GM18519 (cell line): ENCODE data around the gene HPSE2.
"Not testable (repeated sequence)": the region's sequence is repeated elsewhere in the genome, so short reads cannot be mapped to it uniquely, and the experiment has no call there.

ENCODE experiments used
- ATAC-seq: cut with Tn5 transposase; IDR thresholded peaks from one replicate; pipeline ENCODE4 v1.9.1; 2021; ENCODE audit warnings: mild to moderate bottlenecking, moderate library complexity; ENCODE audit not compliant: unreplicated experiment, low FRiP score

The HPSE2 gene

DNA sequence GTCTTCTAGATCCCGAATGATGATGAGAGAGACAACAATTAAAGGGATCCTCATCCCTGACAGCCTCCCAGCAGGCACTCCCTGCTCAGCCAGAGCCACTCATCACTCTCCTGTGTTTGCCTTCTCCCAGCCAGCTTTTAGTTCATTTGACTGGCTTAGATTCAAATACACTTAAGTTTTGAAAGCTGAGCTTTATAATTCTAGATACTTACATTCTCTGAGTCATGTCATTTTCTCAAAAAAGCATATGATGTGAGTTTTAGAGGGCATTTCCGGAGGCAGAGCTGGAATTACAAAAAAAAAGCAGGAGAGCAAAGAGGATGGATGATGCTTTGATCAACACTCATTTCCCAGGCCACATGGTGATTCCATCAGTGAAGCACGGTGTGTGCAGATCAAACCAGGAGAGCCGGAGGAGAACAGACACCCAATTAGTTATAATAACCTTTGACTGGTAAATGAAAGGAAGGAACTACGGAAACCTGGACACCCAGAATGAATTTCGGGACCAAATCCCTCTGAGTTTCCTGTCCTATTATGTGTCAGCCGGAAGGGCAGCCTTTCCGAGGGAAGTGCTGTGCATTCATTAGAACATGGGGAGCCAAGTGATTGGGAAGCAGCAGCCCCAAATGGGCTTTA lies 707.4 kb downstream of the HPSE2 start:
- ATAC-seq = no peak

DNA sequence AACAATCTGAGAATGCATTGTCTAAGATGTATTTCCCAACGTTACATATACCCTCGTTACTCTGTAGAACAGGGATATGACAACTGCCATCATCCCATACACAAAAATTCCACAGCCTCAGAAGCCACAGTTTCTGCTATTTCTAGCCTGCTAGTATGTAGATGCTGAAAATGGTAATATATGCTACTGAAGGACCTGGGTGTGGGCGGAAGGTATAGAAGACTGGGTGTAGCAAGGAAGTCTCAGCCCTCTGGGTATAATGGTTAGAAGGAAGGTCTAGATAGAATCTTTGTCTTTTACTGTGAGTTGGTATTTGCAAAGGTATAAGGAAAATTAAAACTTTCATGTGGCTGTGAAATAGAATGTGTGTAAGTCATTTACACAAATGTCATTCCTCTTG lies 709.7 kb downstream of the HPSE2 start:
- no peak for ATAC-seq

DNA sequence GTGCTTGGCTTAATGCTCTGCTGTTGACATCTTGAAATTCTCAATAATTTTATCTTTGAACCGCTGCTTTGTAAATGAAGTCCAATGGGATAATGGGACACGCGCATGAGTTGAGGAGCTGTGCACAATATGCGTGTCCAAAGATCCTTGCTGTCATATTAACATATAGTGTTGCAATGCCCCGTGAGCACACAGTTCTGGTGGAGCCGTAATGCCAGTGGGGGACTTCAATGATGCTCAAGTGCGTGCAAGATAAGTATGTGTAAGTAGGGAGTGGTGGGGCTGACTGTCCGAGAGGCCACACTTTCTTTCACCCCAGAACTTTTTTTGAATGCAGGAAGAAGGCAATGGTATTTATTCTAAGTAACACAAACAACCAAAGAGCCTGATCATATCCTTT lies 711.5 kb downstream of the HPSE2 start:
- no peak for ATAC-seq

DNA sequence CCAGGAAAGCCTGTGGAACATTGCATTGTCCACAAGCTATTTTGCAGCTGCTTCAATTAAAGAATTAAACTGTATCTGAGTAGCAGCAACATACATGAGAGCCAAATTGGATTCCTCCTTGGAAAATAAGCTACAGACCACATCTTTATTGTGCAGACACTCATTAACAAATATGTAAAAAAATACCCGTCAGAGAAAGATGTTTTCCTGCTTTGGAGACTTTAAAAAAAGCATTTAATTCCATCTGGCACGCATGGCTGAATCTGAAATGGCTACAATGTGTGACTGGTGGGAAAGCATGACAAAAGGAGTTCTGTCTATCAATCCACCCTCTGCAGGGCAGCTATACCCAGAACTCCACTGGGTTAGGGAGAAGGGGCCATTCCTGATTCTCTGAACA lies 715.8 kb downstream of the HPSE2 start:
- ATAC-seq = no peak

DNA sequence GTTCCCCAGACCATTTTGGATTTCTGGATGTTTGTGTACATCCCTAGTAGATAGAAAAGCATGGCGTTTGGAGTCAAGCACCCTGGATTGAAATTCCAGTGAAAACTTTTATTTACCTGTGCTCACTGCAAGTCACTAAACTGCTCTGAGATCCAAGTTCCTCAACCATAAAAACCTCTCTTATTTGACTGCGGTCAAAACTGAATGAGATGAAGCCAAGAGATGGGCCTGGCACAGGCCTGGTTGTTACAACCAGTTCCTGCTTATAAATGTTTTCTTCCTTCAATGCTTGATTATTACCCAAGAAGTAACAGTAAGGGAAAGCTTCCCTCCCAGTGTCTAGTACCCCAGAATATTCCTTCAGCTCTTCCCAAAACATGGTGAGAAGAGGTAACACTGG lies 718.0 kb downstream of the HPSE2 start:
- ATAC-seq = no peak

DNA sequence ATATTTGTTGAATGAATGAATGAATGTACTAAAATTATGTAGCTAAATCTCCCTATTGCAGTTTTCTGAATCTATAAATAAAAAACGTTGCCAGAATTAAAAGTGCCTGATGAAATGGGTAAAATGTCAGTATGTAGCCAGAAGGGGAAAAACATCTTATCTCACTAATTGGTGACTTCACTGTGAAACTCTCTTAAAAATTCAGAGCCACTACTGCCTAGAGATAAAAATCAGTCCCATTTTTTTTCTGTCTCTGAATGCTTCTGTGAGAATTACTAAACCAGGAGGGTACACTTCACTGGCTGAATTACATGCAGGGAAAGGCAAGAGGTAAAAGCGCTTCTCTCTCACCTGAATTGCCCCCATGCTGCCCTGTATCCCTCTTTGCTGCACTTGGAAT lies 719.3 kb downstream of the HPSE2 start:
- ATAC-seq = no peak

DNA sequence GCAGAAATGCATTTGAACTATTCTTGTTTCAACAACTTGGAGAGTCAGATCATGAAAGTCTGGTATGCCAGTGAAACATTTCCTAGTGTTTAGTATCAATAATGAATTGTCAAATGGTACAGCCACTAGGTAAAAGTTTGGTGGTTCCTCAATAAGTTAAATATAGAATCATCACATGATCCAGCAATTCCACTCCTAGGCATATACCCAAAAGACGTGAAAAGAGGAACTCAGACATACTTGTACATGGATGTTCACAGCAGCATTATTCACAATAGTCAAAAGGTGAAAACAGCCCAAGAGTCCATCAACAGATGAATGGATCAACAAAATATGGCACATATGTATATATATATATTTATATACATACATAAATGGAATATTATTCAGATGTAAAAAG lies 721.9 kb downstream of the HPSE2 start:
- ATAC-seq = no peak

DNA sequence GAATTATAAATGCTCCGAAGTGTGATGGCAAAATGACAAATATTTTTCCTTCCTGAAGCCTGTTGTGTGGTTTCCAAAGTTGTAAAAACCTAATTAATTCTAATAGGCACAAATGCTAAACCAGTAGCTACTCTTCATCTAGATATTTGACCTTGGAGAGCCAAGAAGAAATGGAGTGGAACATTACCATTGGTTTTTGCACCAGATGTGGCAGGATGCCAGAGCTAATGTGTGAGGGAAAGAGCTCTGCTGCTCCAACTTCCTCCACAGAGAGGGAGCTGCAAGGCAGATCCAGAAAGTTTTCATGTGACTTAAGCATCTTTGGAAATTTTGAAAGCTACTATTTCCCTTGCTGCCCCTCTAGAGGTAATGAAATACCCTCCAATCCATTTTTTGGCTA lies 723.8 kb downstream of the HPSE2 start:
- ATAC-seq = no peak

DNA sequence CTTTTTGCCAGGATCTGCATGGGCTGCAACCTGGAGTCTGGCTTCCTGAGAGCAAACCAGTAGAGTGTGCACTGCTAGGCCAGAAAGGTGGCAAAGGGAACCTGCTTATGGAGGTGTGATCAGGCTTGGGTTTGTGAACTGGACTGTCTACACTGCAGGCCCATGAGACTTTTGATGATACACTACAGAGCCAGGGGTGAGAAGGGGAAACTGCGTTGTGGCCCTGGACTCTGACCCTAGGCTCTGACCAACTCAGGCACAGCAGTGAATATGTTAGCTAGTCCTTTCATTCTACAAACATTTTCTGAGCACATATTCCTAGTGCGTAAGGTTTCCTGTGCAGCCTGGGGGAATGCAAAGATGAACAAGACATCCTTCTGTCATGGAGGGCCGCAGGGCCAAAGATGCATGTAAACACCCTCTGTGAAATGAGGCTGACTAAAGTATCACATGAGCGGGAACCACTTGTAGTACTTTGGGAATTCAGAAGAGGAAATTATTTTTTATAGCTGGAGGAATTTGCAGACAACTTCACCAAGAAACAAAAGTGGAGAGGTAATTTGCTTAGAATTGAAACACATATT lies 725.1 kb downstream of the HPSE2 start:
- no peak for ATAC-seq

DNA sequence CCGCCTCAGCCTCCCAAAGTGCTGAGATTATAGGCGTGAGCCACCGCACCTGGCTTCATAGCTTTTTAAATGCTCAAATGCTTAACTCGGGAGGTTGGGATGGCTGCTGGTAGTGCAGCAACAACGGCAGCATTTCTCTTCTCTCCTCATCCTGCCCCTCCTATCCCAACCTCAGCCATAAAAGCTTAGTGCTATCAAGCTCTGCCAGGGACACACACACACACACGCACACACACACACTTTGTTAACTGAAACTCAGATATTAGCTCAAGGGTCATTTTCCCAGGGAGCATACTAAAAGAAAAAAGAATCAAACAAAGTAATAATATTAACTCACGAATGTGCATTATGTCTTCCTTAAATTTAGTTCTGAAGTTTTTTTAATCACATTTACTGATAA lies 725.9 kb downstream of the HPSE2 start:
- ATAC-seq = no peak

DNA sequence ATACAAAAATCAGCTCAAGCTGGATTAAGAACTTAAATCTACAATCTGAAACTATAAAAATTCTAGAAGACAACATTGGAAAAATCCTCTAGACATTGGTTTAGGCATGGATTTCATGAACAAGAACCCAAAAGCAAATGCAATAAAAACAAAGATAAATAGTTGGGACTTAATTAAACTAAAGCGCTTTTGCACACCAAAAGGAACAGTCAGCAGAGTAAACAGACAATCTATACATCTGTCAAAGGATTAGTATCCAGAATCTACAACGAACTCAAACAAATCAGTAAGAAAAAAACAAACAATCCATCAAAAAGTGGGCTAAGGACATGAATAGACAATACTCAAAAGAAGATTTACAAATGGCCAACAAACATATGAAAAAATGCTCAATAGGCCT lies 733.1 kb downstream of the HPSE2 start:
- ATAC-seq = not testable (repeated sequence)

DNA sequence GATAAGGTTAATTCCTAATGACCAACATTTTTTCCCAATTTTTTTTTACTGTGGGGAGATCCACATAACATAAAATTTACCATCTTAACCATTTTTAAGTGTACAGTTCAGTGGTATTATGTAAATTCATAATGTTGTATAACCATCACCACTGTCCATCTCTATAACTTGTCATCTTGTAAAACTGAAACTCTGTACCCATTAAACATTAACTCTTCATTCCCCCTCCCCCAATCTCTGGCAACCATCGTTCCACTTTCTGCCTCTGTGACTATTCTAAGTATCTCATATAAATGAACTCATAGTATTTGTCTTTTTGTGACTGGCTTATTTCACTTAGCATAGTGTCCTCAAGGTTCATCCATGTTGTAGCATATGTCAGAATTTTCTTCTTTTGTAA lies 742.9 kb downstream of the HPSE2 start:
- ATAC-seq = no peak

DNA sequence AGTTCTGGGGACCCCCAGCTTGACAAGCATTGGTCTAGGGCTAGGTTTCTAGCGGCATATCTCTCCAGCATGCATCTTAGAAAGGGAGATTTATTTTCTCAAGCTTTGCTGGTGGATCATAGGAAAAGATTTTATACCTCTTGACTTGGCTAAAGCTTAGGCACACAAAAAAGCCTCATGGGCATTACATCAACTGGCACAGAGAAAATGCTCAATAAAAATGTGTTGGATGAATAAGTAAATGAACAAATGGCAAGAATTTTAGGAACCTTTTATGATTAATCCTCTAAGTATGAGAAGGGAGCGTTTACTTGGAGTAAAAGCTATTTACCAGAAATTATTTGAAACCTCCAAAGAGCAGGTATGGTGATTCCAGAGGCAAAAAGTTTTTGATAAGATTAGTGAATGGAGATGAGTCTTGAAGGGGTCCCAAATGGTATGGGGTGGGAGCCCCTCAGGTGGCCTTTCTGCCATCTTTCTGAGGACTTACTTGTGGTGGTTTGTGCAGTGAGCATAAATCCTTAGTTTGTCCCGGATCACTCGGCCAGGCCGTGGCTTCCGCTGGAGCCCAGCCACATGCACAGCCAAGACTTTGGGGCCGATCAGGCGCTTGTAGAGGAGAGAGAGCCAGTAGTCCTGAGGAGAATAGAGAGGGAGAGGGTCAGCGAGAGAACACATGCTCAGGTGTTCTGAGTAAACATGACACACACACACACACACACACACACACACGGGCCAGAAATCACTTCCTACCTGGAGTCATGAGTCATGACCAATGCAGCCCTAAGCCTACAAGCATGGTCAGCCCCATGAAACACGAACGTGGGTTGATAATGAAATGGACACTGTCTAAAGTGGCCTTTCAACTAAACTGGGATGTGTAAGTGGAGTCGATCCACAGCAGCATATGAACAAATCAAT lies 745.8 kb downstream of the HPSE2 start:
- no peak for ATAC-seq

DNA sequence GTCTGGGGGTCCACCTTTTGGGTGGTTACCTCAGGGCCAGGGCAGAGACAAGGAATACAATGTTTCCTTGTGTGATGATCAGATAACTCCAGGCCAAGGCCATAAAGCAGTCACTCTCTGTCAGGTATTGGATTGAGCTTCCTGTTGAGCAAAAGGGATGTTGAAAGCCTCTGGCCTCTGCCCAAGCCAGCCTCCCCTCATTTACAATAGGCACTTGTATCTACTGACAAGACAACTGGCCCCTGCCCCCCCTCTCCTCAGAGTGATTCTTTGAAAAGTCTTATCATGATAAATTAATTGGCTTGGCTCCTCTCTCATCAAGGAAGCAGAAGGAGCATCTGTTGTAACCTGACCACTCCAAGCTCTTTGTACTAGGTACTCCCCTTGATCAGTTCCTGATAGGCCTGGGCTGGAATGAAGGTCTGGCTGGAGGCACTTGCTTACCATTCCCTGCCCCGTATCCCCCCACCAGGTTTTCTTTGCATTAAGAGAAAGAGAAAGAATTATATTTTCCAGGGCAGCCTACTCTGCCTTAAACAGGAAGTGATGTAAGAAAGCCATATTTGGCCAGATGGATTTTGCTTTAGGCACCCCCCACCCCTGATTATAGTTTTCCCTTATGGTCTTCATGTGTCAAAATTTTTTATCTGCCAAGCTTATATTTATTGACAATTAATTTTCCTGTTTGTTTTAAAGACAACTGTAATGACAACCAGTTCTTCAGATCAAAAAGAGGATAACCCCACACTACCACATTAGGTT lies 746.8 kb downstream of the HPSE2 start:
- no peak for ATAC-seq

DNA sequence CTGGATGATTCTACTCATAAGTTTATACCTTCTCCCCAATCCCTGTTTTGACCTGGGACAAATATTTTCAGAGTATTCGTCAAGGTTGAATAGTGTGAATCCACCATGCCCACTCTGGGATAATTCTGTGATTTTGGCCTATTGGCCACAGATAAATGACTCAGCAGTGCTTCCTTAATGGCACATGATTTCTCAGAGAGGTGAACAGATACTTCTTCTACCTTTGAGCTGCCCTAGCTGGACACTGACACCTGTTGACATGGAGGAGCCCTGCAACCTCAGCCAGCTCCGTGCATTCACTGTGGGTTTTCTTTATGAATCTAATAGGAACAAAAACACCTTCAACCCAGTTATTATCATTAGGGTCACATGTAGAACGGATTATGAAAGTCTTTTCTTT lies 748.0 kb downstream of the HPSE2 start:
- ATAC-seq = no peak

DNA sequence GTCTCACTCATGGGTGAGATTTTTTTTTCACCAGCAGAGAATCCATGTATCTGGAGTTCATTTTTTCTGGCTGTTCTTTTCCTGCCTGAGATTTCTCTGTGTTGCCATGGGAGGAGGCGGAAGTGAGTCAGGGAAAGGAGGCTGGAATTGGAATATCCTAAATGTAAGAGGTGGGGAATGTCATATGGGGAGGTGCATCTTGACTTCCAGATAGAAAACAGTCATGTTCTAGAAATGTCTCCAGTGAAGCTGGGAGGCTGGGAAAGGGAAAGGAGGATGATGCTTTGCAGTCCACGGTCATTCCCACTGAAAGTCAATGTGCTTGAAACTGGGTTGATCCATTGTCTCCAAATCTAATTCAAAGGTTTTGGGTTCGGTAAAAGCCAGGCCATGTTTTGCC lies 749.2 kb downstream of the HPSE2 start:
- ATAC-seq = no peak

DNA sequence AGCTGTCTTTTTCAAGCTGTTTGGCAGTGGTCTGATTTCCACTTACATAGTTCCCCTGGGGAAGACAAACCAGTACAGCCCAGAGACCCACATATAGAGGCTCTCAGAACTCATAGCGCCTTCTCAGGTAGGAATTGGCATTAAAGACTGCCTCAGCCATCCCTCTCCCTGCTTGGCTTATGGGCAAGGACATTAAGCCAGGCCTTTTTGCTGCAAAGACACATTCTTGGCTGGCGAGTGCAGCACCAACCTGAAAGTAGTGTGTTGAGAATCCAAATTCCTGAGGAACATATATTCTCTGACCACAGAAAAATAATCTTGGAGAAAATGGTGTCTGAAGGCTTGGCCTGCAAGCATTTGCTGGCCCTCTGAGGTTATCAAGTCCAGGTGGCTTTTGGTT lies 749.7 kb downstream of the HPSE2 start:
- no peak for ATAC-seq

DNA sequence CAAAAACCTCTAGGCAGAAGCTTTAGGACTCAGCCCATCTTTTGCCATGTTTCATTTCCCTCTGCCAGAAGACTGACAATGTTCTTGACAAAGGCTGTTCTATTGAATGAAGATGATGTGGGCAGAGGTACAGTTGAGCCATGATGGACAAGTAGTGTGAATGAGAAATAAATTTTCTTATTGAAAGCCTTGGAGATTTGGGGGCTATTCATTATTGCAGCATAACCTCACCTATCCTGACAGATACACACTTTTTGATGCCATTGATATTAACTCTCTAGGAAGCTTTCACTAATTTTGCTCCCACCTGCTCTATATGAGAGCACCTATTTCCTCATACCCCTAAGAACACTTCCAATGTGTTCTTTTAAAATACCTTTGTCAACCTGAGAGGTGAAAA lies 752.0 kb downstream of the HPSE2 start:
- no peak for ATAC-seq

DNA sequence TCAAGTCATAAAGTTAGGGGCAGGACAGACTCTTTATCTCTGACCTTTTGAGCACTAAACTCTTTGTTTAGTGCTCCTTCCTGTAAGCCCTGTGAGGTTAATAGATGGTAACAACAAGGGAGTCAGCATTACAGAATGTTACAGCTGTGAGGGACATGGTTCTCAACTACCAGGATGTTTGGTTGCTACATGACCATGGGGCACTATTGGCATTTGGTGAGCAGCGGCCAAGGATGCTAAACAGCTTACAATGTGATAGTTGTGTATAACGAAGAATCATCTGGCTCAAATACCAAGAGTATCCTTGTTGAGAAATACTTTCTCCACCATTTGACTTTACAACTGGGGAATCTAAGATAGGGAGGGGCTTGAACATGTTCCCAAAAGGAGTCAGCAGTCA lies 753.6 kb downstream of the HPSE2 start:
- ATAC-seq = no peak

DNA sequence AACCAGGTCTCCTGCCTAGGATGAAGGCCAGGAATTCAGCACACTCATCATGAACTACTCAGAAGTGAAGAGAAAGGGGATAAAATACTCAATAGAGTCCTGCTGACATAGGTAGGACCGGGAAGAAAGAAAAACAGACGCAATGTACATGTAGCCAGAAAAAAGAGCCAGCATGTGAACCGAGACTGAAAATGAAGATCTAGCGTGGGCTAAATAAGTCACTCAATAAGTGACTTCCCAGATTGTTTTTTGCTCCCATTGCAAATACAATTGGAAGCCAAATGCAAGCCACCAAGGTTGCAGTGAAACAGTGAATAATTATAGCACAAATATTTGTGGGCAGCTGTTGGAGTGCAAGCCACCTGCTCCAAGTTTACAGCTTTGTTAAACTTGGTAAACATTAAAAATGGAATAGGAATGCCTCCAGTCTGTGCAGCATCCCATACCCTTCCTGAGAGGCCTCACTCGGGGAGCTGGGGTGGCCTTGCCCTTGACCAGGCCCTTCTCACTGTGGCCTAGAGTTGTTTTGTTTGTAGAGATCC lies 754.2 kb downstream of the HPSE2 start:
- no peak for ATAC-seq
